A549 (cell line): Measurements from ENCODE around the gene HCN3. TPM values are rescaled to one million over a fixed set of nuclear protein-coding genes. Genes with fewer than 3 reads are reported as not detected.

ENCODE experiments used
- ATAC-seq, 2 experiments: fragments of 200-7000 bp in 1 of 2; fragments of >200 bp in 1 of 2; cut with Nextera tagmentation in 1 of 2; cut with Tn5 transposase in 1 of 2; 3 replicates each; pipeline versions ENCODE4 v1.8.0 to v1.9.1; 2018 to 2020; ENCODE audit warnings: mild to moderate bottlenecking in 1 of 2, moderate library complexity in 1 of 2
- CTCF ChIA-PET: fragments of 300-600 bp; sonication (Branson Sonifier 250); formaldehyde crosslinking; extraction: SDS; loops from one replicate; lab custom pipeline; 2021; ENCODE audit warnings: antibody characterized with exemption, inconsistent platforms; lab: Yijun Ruan, JAX
- POLR2A ChIA-PET: fragments of 350-600 bp; formaldehyde crosslinking; extraction: SDS; loops from one replicate; lab custom pipeline; 2021; ENCODE audit warnings: antibody characterized with exemption, inconsistent platforms; lab: Yijun Ruan, JAX
- DNase-seq, 2 experiments: peaks; one replicate each; pipeline versions ENCODE4 v3.0.0 to v3.0.0-alpha.2; 2011 to 2016; ENCODE audit warnings: low read depth in 1 of 2, low spot score in 1 of 2
- FAIRE-seq: peaks from 2 replicates; lab custom pipeline; 2011; peaks lifted over from hg19 to GRCh38; lab: Jason Lieb, UNC
- H3K27ac ChIP-seq, 2 experiments: fragments of >200 bp; sonication (Bioruptor Twin); formaldehyde crosslinking; 3 replicates each; pipeline ENCODE4 v1.5.1; 2016 to 2017
- H3K4me1 ChIP-seq: fragments of >200 bp; sonication (Bioruptor Twin); formaldehyde crosslinking; 3 replicates; pipeline ENCODE4 v1.6.1; 2016
- H3K4me2 ChIP-seq: fragments of >200 bp; sonication (Bioruptor Twin); formaldehyde crosslinking; 3 replicates; pipeline ENCODE4 v1.6.1; 2016
- H3K4me3 ChIP-seq: fragments of >200 bp; sonication (Bioruptor Twin); formaldehyde crosslinking; 3 replicates; pipeline ENCODE4 v1.5.1; 2016
- H3K9me3 ChIP-seq: fragments of >200 bp; sonication (Bioruptor Twin); formaldehyde crosslinking; 3 replicates; pipeline ENCODE4 v1.6.1; 2016
- BHLHE40 ChIP-seq: IDR thresholded peaks from 2 replicates; pipeline ENCODE4 v1.6.1; 2012; ENCODE audit warnings: low read depth, low read length, inconsistent platforms
- CBX2 ChIP-seq: fragments of 200-600 bp; sonication (generic); IDR thresholded peaks from 2 replicates; pipeline ENCODE4 v1.6.1; 2016; ENCODE audit warnings: low read depth, mild to moderate bottlenecking, borderline replicate concordance
- CEBPB ChIP-seq, 2 experiments: fragments of >200 bp in 1 of 2; sonication (Bioruptor Twin) in 1 of 2; formaldehyde crosslinking in 1 of 2; IDR thresholded peaks; 2 replicates each; pipeline ENCODE4 v1.6.1; 2012 to 2016
- CHD2 ChIP-seq: fragments of 150-350 bp; IDR thresholded peaks from 2 replicates; pipeline ENCODE4 v1.6.1; 2014; ENCODE audit warnings: low read length; ENCODE audit not compliant: partially characterized antibody
- EP300 ChIP-seq, 2 experiments: fragments of >200 bp; sonication (Bioruptor Twin); formaldehyde crosslinking; IDR thresholded peaks; 2 replicates in 1 of 2; 3 replicates in 1 of 2; pipeline ENCODE4 v1.6.1; 2016 to 2017
- ESRRA ChIP-seq: fragments of 150-350 bp; IDR thresholded peaks from 2 replicates; pipeline ENCODE4 v1.6.1; 2014; ENCODE audit warnings: mild to moderate bottlenecking, low read length, borderline replicate concordance
- FOXS1 ChIP-seq: fragments of 250-450 bp; sonication (Bioruptor Pico); IDR thresholded peaks from 2 replicates; pipeline ENCODE4 v1.5.0; 2020; ENCODE audit warnings: mild to moderate bottlenecking, moderate library complexity
- GATA3 ChIP-seq: IDR thresholded peaks from 2 replicates; pipeline ENCODE4 v1.6.1; 2012; ENCODE audit warnings: borderline replicate concordance
- HDAC2 ChIP-seq: fragments of 200-600 bp; sonication (generic); IDR thresholded peaks from 2 replicates; pipeline ENCODE4 v1.6.1; 2016
- HEYL ChIP-seq: fragments of 250-450 bp; sonication (Bioruptor Pico); IDR thresholded peaks from 2 replicates; pipeline ENCODE4 v1.8.0; 2021; ENCODE audit warnings: mild to moderate bottlenecking, moderate library complexity
- JUNB ChIP-seq: fragments of >200 bp; sonication (Bioruptor Twin); formaldehyde crosslinking; IDR thresholded peaks from 2 replicates; pipeline ENCODE4 v1.6.1; 2016
- KDM1A ChIP-seq: fragments of 200-600 bp; sonication (generic); IDR thresholded peaks from 2 replicates; pipeline ENCODE4 v1.6.1; 2016; ENCODE audit warnings: low read depth, mild to moderate bottlenecking
- MYC ChIP-seq: IDR thresholded peaks from 2 replicates; pipeline ENCODE4 v1.6.1; 2012; ENCODE audit warnings: mild to moderate bottlenecking, inconsistent platforms, low read length, improper control_type of control experiment, borderline replicate concordance
- NR3C1 ChIP-seq: fragments of >200 bp; sonication (Bioruptor Twin); formaldehyde crosslinking; IDR thresholded peaks from 3 replicates; pipeline ENCODE4 v1.6.1; 2017
- PHF8 ChIP-seq: fragments of 200-600 bp; sonication (generic); IDR thresholded peaks from 2 replicates; pipeline ENCODE4 v1.6.1; 2016; ENCODE audit warnings: low read depth, mild to moderate bottlenecking, antibody characterized with exemption, moderate library complexity, borderline replicate concordance
- POLR2AphosphoS2 ChIP-seq: conservative IDR thresholded peaks from 2 replicates; pipeline ENCODE4 v1.6.1; 2012; ENCODE audit warnings: low read length, improper control_type of control experiment, inconsistent platforms
- SMC3 ChIP-seq: fragments of >200 bp; sonication (Bioruptor Twin); formaldehyde crosslinking; IDR thresholded peaks from 3 replicates; pipeline ENCODE4 v1.6.1; 2018; ENCODE audit warnings: inconsistent platforms
- SREBF2 ChIP-seq: fragments of 450-650 bp; IDR thresholded peaks from 2 replicates; pipeline ENCODE4 v1.6.1; 2014; ENCODE audit warnings: mild to moderate bottlenecking, moderate library complexity
- ZC3H11A ChIP-seq: fragments of 450-650 bp; IDR thresholded peaks from 2 replicates; pipeline ENCODE4 v1.6.1; 2014; ENCODE audit warnings: antibody characterized with exemption, mild to moderate bottlenecking
- WGBS: methylation state at CpG from one replicate; pipeline ENCODE4 v1.1.6; 2017; ENCODE audit errors: missing lambda C conversion rate; 5-methylcytosine and 5-hydroxymethylcytosine counted together
- polyA plus RNA-seq, 4 experiments: library from polyadenylated mRNA; depleted of rRNA in 3 of 4; stranded (reverse); fragments of >200 nt; fragmentation: RNase III in 1 of 4; extraction: RNeasy Plus Mini Kit Qiagen cat#74134 plus additional on column Dnase treatment in 1 of 4; gene quantifications; 2 replicates in 3 of 4; 3 replicates in 1 of 4; pipeline ENCODE4 v1.2.3, GENCODE V29; 2011 to 2017
- TF ChIP-seq, protein P1 (sequence below): fragments of >200 bp; sonication (Bioruptor Twin); formaldehyde crosslinking; IDR thresholded peaks from 2 replicates; pipeline ENCODE4 v1.6.1; 2016
- TF ChIP-seq, protein P2 (sequence below): fragments of 200-600 bp; sonication (generic); IDR thresholded peaks from 2 replicates; pipeline ENCODE4 v1.6.1; 2016; ENCODE audit warnings: antibody characterized with exemption, mild to moderate bottlenecking, moderate library complexity
- TF ChIP-seq, protein P3 (sequence below): fragments of 150-350 bp; IDR thresholded peaks from 2 replicates; pipeline ENCODE4 v1.6.1; 2014; ENCODE audit warnings: low read depth, mild to moderate bottlenecking, low read length
- TF ChIP-seq, protein P4 (sequence below): fragments of >200 bp; sonication (Bioruptor Twin); formaldehyde crosslinking; IDR thresholded peaks from 3 replicates; pipeline ENCODE4 v1.6.1; 2016

HCN3 gene
- polyA plus RNA-seq, 2 of the 4 experiments (the other 2 are of a cell fraction) = 4.1 to 8.1 TPM

DNA sequence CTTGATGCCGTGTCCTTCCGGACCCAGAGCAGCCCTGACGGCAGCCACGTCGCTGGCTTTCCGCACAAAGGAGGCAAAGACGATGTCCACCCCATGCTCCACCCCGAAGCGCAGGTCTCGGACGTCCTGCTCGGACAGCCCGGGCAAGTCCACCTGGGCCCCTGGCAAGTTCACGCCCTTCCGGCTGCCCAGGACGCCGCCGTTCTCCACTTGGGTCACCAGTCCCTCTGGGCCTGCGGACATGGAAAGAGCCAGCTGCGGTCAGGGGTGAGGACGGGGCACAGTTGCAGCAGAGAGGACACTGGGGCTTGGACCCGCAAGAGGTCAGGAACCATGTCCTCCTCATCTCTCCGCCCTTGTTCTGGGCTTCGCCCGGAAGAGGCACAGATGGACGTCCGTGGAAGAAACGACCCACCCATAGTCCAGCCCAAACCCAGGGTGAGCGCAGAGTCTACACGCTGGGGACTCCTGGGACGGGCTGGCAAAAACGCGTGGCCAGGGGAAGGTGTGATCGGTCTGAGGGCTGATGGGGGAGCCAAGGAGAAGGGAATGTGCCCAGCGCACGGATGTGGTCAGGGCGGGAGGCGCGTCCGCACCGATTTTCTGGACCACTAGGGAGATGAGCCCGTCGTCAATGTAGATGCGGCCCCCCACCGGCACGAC, 17.4 kb downstream of the HCN3 start:
- ATAC-seq (peak in 1 of 2 experiments; percentile 31; a peak in 2 of 6 replicates), FAIRE-seq (no peak), DNase-seq (no peak)
- Histone ChIP-seq H3K9me3 (no peaks in the 10 kb centered on the region), H3K4me1 (no peaks in the 10 kb centered on the region), H3K27ac (no peak overlapping the region), H3K4me3 (no peak overlapping the region), H3K4me2 (no peak overlapping the region)
- ChIA-PET CTCF (interaction anchor here (1.0 kb wide), 1 partner anchor 16 kb away, joined by 3 read pairs; no protein-coding TSS in a partner anchor), POLR2A (no interaction called here)
- WGBS = 83% methylated on average over 46 of the region's 46 CpGs
- no peak for TF ChIP-seq CHD2
- TF ChIP-seq MYC = no peak
- TF ChIP-seq, protein P1, sequence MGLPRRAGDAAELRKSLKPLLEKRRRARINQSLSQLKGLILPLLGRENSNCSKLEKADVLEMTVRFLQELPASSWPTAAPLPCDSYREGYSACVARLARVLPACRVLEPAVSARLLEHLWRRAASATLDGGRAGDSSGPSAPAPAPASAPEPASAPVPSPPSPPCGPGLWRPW = no peak
- no peak for TF ChIP-seq SMC3
- TF ChIP-seq, protein P2, sequence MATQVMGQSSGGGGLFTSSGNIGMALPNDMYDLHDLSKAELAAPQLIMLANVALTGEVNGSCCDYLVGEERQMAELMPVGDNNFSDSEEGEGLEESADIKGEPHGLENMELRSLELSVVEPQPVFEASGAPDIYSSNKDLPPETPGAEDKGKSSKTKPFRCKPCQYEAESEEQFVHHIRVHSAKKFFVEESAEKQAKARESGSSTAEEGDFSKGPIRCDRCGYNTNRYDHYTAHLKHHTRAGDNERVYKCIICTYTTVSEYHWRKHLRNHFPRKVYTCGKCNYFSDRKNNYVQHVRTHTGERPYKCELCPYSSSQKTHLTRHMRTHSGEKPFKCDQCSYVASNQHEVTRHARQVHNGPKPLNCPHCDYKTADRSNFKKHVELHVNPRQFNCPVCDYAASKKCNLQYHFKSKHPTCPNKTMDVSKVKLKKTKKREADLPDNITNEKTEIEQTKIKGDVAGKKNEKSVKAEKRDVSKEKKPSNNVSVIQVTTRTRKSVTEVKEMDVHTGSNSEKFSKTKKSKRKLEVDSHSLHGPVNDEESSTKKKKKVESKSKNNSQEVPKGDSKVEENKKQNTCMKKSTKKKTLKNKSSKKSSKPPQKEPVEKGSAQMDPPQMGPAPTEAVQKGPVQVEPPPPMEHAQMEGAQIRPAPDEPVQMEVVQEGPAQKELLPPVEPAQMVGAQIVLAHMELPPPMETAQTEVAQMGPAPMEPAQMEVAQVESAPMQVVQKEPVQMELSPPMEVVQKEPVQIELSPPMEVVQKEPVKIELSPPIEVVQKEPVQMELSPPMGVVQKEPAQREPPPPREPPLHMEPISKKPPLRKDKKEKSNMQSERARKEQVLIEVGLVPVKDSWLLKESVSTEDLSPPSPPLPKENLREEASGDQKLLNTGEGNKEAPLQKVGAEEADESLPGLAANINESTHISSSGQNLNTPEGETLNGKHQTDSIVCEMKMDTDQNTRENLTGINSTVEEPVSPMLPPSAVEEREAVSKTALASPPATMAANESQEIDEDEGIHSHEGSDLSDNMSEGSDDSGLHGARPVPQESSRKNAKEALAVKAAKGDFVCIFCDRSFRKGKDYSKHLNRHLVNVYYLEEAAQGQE = no peak
- no peak for TF ChIP-seq NR3C1
- TF ChIP-seq KDM1A = no peak
- TF ChIP-seq BHLHE40 = no peak
- TF ChIP-seq, protein P3, sequence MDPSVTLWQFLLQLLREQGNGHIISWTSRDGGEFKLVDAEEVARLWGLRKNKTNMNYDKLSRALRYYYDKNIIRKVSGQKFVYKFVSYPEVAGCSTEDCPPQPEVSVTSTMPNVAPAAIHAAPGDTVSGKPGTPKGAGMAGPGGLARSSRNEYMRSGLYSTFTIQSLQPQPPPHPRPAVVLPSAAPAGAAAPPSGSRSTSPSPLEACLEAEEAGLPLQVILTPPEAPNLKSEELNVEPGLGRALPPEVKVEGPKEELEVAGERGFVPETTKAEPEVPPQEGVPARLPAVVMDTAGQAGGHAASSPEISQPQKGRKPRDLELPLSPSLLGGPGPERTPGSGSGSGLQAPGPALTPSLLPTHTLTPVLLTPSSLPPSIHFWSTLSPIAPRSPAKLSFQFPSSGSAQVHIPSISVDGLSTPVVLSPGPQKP = no peak

DNA sequence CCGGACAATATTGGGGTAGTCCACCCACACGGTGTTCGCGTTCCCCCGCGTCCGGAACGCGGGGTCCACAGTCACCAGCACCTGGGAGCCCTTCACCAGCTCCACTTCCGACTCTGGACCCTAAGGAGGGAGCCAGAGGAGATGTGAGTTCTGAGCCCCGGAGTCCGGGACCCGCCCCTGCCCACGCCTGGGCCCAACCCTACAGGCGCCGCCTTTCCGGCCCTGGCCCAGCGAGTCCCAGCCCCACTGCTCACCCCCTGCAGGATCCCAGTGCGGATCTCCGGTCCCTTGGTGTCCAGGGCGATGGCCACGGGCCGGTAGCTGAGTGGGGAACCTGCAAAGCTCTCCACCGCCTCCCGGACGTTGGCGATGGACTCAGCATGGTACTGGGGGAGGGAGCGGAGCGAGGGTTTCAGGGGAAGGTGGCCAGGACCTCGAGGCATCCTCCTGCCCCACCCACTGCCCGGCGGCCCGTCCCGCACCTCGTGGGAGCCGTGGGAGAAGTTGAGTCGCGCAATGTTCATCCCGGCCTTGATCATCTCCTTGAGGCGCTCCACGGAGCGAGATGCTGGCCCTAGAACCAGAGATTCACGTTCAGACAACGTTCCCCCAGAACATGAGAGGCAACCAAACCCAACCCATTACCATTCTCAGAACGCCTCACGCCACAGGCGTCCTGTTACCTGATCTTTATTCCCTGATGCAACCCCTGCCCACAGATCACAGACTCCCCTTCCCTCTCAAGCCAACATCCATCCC, 18.1 kb downstream of the HCN3 start:
- Histone ChIP-seq H3K9me3 (no peaks in the 10 kb centered on the region), H3K27ac (no peak overlapping the region), H3K4me2 (no peak overlapping the region), H3K4me3 (no peak overlapping the region), H3K4me1 (no peaks in the 10 kb centered on the region)
- 71% methylated on average over 33 of the region's 47 CpGs for WGBS
- POLR2A ChIA-PET = no interaction called here
- CTCF ChIA-PET = interaction anchor here (1.0 kb wide), 1 partner anchor 17 kb away, joined by 3 read pairs; no protein-coding TSS in a partner anchor
- TF ChIP-seq POLR2AphosphoS2 (no peak), GATA3 (no peak), PHF8 (no peak), EP300 (IDR thresholded peaks at IDR 0.05) (no peak), ZC3H11A (no peak), CEBPB (IDR thresholded peaks at IDR 0.05) (no peak), FOXS1 (CRISPR knock-in tag) (no peak), SREBF2 (no peak)
- TF ChIP-seq, all 56 proteins: peak for 0
- FAIRE-seq (no peak), ATAC-seq (peak; percentile 5 to 22; a peak in 2 of 6 replicates), DNase-seq (no peak)

DNA sequence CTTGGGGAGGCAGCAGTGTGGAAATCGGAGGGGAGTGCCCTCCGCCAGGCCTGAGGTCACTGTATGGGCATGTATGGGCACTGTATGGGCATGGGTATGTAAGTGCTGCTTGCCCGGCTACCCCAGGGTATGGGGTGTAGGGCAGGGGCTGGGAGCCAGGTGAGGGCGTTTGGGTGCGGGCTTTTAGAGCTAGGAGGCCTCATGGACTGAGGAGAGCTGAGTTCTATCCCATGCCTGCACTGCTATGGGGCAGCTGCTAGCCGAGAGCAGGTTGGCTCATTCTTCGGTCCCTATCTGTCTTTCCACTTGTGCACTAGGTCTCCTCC, 18.6 kb downstream of the HCN3 start:
- 61% methylated on average over 7 of the region's 7 CpGs for WGBS
- DNase-seq (no peak), FAIRE-seq (no peak), ATAC-seq (no peak)
- Histone ChIP-seq H3K4me1 (no peaks in the 10 kb centered on the region), H3K4me3 (no peak overlapping the region), H3K27ac (no peak overlapping the region), H3K4me2 (no peak overlapping the region), H3K9me3 (no peaks in the 10 kb centered on the region)
- TF ChIP-seq JUNB (no peak), HEYL (no peak), ESRRA (no peak), BHLHE40 (no peak), CBX2 (no peak), SMC3 (no peak), POLR2AphosphoS2 (no peak), HDAC2 (no peak), CEBPB (IDR thresholded peaks at IDR 0.05) (no peak)
- TF ChIP-seq, protein P4, sequence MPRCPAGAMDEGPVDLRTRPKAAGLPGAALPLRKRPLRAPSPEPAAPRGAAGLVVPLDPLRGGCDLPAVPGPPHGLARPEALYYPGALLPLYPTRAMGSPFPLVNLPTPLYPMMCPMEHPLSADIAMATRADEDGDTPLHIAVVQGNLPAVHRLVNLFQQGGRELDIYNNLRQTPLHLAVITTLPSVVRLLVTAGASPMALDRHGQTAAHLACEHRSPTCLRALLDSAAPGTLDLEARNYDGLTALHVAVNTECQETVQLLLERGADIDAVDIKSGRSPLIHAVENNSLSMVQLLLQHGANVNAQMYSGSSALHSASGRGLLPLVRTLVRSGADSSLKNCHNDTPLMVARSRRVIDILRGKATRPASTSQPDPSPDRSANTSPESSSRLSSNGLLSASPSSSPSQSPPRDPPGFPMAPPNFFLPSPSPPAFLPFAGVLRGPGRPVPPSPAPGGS = no peak
- ChIA-PET CTCF (no interaction called here), POLR2A (no interaction called here)
